DOHH2 (cell line): Measurements from ENCODE around the gene FRMD8.

Experiments
- CTCF ChIP-seq: fragments of 200-600 bp; sonication (generic); IDR thresholded peaks from one replicate; pipeline ENCODE4 v1.5.1; 2014; ENCODE audit warnings: antibody characterized with exemption, mild to moderate bottlenecking, low read depth, low read length; ENCODE audit not compliant: poor library complexity, severe bottlenecking
- EZH2phosphoT487 ChIP-seq: fragments of 200-600 bp; sonication (generic); IDR thresholded peaks from 2 replicates; pipeline ENCODE4 v1.6.1; 2017; ENCODE audit warnings: borderline replicate concordance, mild to moderate bottlenecking, antibody characterized with exemption, low read length, moderate library complexity, mixed read lengths

GRCh38 chr11:65373839-65374580 lies 12.4 kb upstream of the FRMD8 start:
- TF ChIP-seq CTCF (no peak), EZH2phosphoT487 (no peak)
